Liver (tissue), 9 donors: ENCODE results near the gene PTER. TPM values are rescaled to one million over a fixed set of nuclear protein-coding genes. Genes with fewer than 3 reads are reported as not detected.

Experiments
- DNase-seq: peaks from one replicate; pipeline ENCODE4 v3.0.0-alpha.2; 2017; ENCODE audit warnings: low spot score
- H3K27ac ChIP-seq, 2 donors: one replicate each; pipeline ENCODE4 v1.7.0; 2013; ENCODE audit warnings: inconsistent platforms in 2 of 2, low read length in 2 of 2, control low read depth in 1 of 2, low read depth in 1 of 2, mild to moderate bottlenecking in 1 of 2
- H3K27me3 ChIP-seq, 4 donors: one replicate each; pipeline versions ENCODE4 v1.6.1 to v1.7.0; 2013; ENCODE audit warnings: low read length in 3 of 4, inconsistent platforms in 1 of 4, mild to moderate bottlenecking in 1 of 4, moderate library complexity in 1 of 4; ENCODE audit not compliant: control insufficient read depth in 4 of 4, insufficient read depth in 4 of 4
- H3K36me3 ChIP-seq, 4 donors: one replicate each; pipeline versions ENCODE4 v1.6.1 to v1.7.0; 2013; ENCODE audit warnings: low read length in 3 of 4, mild to moderate bottlenecking in 3 of 4, low read depth in 1 of 4, moderate library complexity in 1 of 4; ENCODE audit not compliant: control insufficient read depth in 4 of 4, insufficient read depth in 3 of 4
- H3K4me1 ChIP-seq, 4 donors: one replicate each; pipeline versions ENCODE4 v1.6.1 to v1.7.0; 2013; ENCODE audit warnings: low read length in 3 of 4, mild to moderate bottlenecking in 3 of 4, moderate library complexity in 1 of 4; ENCODE audit not compliant: control insufficient read depth in 4 of 4, insufficient read depth in 4 of 4
- H3K4me3 ChIP-seq, 3 donors: one replicate each; pipeline versions ENCODE4 v1.6.1 to v1.7.0; 2013; ENCODE audit warnings: low read length in 3 of 3, control low read depth in 1 of 3, low read depth in 1 of 3, mild to moderate bottlenecking in 1 of 3
- H3K9ac ChIP-seq, 2 donors: one replicate each; pipeline ENCODE4 v1.7.0; 2013; ENCODE audit warnings: low read length in 2 of 2, mild to moderate bottlenecking in 2 of 2, moderate library complexity in 2 of 2, control low read depth in 1 of 2, low read depth in 1 of 2
- H3K9me3 ChIP-seq, 4 donors: one replicate each; pipeline versions ENCODE4 v1.6.1 to v1.7.0; 2013; ENCODE audit warnings: low read length in 3 of 4; ENCODE audit not compliant: control insufficient read depth in 4 of 4
- EGR1 ChIP-seq, 2 donors: IDR thresholded peaks; 2 replicates each; pipeline ENCODE4 v1.6.1; 2016 to 2018; ENCODE audit warnings: antibody characterized with exemption in 2 of 2, low read depth in 2 of 2
- FOXA1 ChIP-seq: IDR thresholded peaks from 2 replicates; pipeline ENCODE4 v1.6.1; 2016; ENCODE audit warnings: antibody characterized with exemption
- HNF4A ChIP-seq, 2 donors: conservative IDR thresholded peaks; 2 replicates each; pipeline ENCODE4 v1.6.1; 2016; ENCODE audit warnings: antibody characterized with exemption in 2 of 2, mild to moderate bottlenecking in 2 of 2
- JUND ChIP-seq, 2 donors: IDR thresholded peaks; 2 replicates each; pipeline ENCODE4 v1.6.1; 2016; ENCODE audit warnings: antibody characterized with exemption in 2 of 2
- MAX ChIP-seq: IDR thresholded peaks from 2 replicates; pipeline ENCODE4 v1.6.1; 2016; ENCODE audit warnings: antibody characterized with exemption
- RAD21 ChIP-seq, 2 donors: IDR thresholded peaks; 2 replicates each; pipeline ENCODE4 v1.6.1; 2016; ENCODE audit warnings: antibody characterized with exemption in 2 of 2, mild to moderate bottlenecking in 2 of 2
- RXRA ChIP-seq, 2 donors: IDR thresholded peaks; 2 replicates each; pipeline ENCODE4 v1.6.1; 2017 to 2018; ENCODE audit warnings: antibody characterized with exemption in 2 of 2, mild to moderate bottlenecking in 1 of 2
- TAF1 ChIP-seq: conservative IDR thresholded peaks from 2 replicates; pipeline ENCODE4 v1.6.1; 2016; ENCODE audit warnings: antibody characterized with exemption, mild to moderate bottlenecking
- YY1 ChIP-seq: IDR thresholded peaks from 2 replicates; pipeline ENCODE4 v1.6.1; 2016; ENCODE audit warnings: antibody characterized with exemption, mild to moderate bottlenecking
- ZBTB33 ChIP-seq: IDR thresholded peaks from 2 replicates; pipeline ENCODE4 v1.6.1; 2016; ENCODE audit warnings: antibody characterized with exemption
- WGBS: extraction: QIAGEN DNeasy Blood & Tissue Kit; methylation state at CpG from one replicate; pipeline ENCODE4 v1.1.7; 2013; 5-methylcytosine and 5-hydroxymethylcytosine counted together
- polyA plus RNA-seq, 2 donors: library from polyadenylated mRNA; stranded (reverse) in 1 of 2; unstranded in 1 of 2; fragments of 200-250 nt in 1 of 2; fragments of >200 nt in 1 of 2; fragmentation: Nextera tagmentation in 1 of 2; extraction: Ambion mirVana in 1 of 2; gene quantifications; one replicate each; pipeline versions ENCODE4 v1.2.1 to v1.2.3, GENCODE V29; 2013 to 2015
- total RNA-seq, 2 donors: library from RNA; depleted of rRNA; stranded (reverse); fragments of >200 nt; gene quantifications; one replicate each; pipeline ENCODE4 v1.2.3, GENCODE V29; 2014
- TF ChIP-seq, protein P1 (sequence below): IDR thresholded peaks from 2 replicates; pipeline ENCODE4 v1.6.1; 2016; ENCODE audit warnings: antibody characterized with exemption, mild to moderate bottlenecking
- donor health status: healthy.
- donor health status: healthy.
- donor health status: healthy.
- donor health status: healthy.
- donor health status: healthy.

Gene PTER
- total and polyA plus RNA-seq, 4 donors: 4.4 to 15.7 (median 8.9) TPM

GRCh38 chr10:16518822-16519221 is 82.0 kb downstream of the PTER start:
- Histone ChIP-seq H3K36me3 (peaks cover 0 to 6% (median 0%) of the 10 kb centered on the region in 4 donors), H3K9me3 (no peaks in the 10 kb centered on the region), H3K27ac (no peak overlapping the region), H3K4me1 (peaks cover 15 to 22% (median 20%) of the 10 kb centered on the region in 4 donors), H3K4me3 (no peak overlapping the region), H3K9ac (no peak overlapping the region), H3K27me3 (peaks cover 0 to 9% (median 2%) of the 10 kb centered on the region in 4 donors)
- no peak for DNase-seq
- WGBS: 81% methylated on average over 4 of the region's 4 CpGs
- TF ChIP-seq, protein P1, sequence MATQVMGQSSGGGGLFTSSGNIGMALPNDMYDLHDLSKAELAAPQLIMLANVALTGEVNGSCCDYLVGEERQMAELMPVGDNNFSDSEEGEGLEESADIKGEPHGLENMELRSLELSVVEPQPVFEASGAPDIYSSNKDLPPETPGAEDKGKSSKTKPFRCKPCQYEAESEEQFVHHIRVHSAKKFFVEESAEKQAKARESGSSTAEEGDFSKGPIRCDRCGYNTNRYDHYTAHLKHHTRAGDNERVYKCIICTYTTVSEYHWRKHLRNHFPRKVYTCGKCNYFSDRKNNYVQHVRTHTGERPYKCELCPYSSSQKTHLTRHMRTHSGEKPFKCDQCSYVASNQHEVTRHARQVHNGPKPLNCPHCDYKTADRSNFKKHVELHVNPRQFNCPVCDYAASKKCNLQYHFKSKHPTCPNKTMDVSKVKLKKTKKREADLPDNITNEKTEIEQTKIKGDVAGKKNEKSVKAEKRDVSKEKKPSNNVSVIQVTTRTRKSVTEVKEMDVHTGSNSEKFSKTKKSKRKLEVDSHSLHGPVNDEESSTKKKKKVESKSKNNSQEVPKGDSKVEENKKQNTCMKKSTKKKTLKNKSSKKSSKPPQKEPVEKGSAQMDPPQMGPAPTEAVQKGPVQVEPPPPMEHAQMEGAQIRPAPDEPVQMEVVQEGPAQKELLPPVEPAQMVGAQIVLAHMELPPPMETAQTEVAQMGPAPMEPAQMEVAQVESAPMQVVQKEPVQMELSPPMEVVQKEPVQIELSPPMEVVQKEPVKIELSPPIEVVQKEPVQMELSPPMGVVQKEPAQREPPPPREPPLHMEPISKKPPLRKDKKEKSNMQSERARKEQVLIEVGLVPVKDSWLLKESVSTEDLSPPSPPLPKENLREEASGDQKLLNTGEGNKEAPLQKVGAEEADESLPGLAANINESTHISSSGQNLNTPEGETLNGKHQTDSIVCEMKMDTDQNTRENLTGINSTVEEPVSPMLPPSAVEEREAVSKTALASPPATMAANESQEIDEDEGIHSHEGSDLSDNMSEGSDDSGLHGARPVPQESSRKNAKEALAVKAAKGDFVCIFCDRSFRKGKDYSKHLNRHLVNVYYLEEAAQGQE: no peak
- no peak for TF ChIP-seq YY1

GRCh38 chr10:16519250-16519907 is 82.6 kb downstream of the PTER start:
- peaks cover 0 to 9% (median 2%) of the 10 kb centered on the region in 4 donors for H3K27me3 ChIP-seq
- TF ChIP-seq HNF4A (conservative IDR thresholded peaks at IDR 0.05): no peak
- no peak for TF ChIP-seq ZBTB33
- no peak for TF ChIP-seq TAF1
- TF ChIP-seq EGR1 (IDR thresholded peaks at IDR 0.05; ENCODE audit: low read depth in 2 of 2): no peak
- no peak for TF ChIP-seq FOXA1
- no peak for TF ChIP-seq YY1
- no peak for TF ChIP-seq MAX
- no peak for TF ChIP-seq RXRA (IDR thresholded peaks at IDR 0.05)
- no peak for TF ChIP-seq RAD21 (IDR thresholded peaks at IDR 0.05)
- no peak for TF ChIP-seq JUND (IDR thresholded peaks at IDR 0.05)

More at GRCh38 chr10:16519250-16519907, 82.6 kb downstream of the PTER start:
- no peak overlapping the region for H3K27ac ChIP-seq
- H3K4me1 ChIP-seq: peaks cover 15 to 22% (median 20%) of the 10 kb centered on the region in 4 donors
- peaks cover 0 to 3% (median 0%) of the 10 kb centered on the region in 4 donors for H3K36me3 ChIP-seq
- peak overlapping the region in 1 of 3 donors; percentile 64 for H3K4me3 ChIP-seq
- 34% methylated on average over 31 of the region's 31 CpGs for WGBS
- DNase-seq: no peak
- H3K9me3 ChIP-seq: no peaks in the 10 kb centered on the region
- H3K9ac ChIP-seq: no peak overlapping the region
